ENCODE measurements around the gene FMN2.

- TF ChIP-seq POLR2A (IDR thresholded peaks at IDR 0.05; ENCODE audit: low read depth, low read length) (no peak), PAX5 (IDR thresholded peaks at IDR 0.05; ENCODE audit: insufficient read depth, low read length, severe bottlenecking) (no peak), TAF1 (IDR thresholded peaks at IDR 0.05; ENCODE audit: low read depth, low read length) (no peak), POLR2AphosphoS5 (IDR thresholded peaks at IDR 0.05; ENCODE audit: low read depth, low read length) (no peak)
Observed at GRCh38 chr1:240074908-240075307, 16.8 kb upstream of the FMN2 start.

Data from GM12891 (cell line).